GM12875 (cell line): Measurements from ENCODE around the gene TTLL10.

Experiments
- H3K4me3 ChIP-seq: one replicate; pipeline ENCODE4 v1.5.1; 2011; ENCODE audit warnings: low read depth, low read length, control low read depth
- TF ChIP-seq, protein P1 (sequence below): IDR thresholded peaks from 2 replicates; pipeline ENCODE4 v1.5.1; 2011; ENCODE audit warnings: low read depth, mild to moderate bottlenecking, control low read depth, inconsistent platforms, low read length, moderate library complexity, borderline replicate concordance; ENCODE audit not compliant: insufficient read depth

The TTLL10 gene

DNA sequence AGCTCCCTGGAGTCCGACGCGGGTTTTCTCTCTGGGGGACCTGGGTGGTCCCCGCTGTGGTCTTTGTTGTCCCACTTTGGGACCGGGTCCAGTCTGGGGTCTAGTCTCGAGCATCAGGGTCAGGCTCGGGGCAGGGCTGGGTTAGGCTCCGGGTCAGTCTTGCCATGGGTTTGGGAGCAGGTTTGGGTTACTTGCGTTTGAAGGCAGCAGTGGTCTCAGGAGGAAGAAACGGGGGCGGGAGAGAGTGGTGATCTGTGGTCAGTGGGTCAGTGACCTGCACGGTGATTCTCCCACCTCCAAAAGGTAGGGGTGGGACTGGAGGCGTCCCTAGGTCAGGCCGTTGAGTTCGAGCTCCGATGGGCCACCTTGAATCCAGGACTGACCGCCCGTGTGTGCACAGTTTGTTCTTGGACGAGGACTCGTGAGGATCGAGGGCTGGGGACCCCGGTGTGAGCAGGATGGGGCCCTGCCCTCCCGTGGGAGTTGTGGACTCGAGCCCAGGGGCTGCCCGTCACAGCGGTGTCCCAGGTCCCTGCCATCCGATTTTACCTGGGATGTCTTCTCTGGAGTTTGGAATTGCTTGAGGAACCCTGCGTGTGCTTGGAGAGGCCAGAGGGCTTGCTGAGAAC lies 60.6 kb downstream of the TTLL10 start:
- TF ChIP-seq, protein P1, sequence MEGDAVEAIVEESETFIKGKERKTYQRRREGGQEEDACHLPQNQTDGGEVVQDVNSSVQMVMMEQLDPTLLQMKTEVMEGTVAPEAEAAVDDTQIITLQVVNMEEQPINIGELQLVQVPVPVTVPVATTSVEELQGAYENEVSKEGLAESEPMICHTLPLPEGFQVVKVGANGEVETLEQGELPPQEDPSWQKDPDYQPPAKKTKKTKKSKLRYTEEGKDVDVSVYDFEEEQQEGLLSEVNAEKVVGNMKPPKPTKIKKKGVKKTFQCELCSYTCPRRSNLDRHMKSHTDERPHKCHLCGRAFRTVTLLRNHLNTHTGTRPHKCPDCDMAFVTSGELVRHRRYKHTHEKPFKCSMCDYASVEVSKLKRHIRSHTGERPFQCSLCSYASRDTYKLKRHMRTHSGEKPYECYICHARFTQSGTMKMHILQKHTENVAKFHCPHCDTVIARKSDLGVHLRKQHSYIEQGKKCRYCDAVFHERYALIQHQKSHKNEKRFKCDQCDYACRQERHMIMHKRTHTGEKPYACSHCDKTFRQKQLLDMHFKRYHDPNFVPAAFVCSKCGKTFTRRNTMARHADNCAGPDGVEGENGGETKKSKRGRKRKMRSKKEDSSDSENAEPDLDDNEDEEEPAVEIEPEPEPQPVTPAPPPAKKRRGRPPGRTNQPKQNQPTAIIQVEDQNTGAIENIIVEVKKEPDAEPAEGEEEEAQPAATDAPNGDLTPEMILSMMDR: no peak
- H3K4me3 ChIP-seq: no peak overlapping the region

- TF ChIP-seq, protein P1: no peak
These were observed 61.5 kb downstream of the TTLL10 start for GRCh38 chr1:1235016-1235744.

GRCh38 chr1:1236176-1236763 lies 62.6 kb downstream of the TTLL10 start:
- H3K4me3 ChIP-seq: no peak overlapping the region
- TF ChIP-seq, protein P1: no peak

More at GRCh38 chr1:1235016-1235744, 61.5 kb downstream of the TTLL10 start:
- no peak overlapping the region for H3K4me3 ChIP-seq

- TF ChIP-seq, protein P1: no peak
- no peak overlapping the region for H3K4me3 ChIP-seq
These were observed 63.5 kb downstream of the TTLL10 start for GRCh38 chr1:1236945-1237873.

GRCh38 chr1:1237874-1238701 lies 64.4 kb downstream of the TTLL10 start:
- TF ChIP-seq, protein P1: no peak
- no peak overlapping the region for H3K4me3 ChIP-seq

GRCh38 chr1:1238702-1239178 lies 65.1 kb downstream of the TTLL10 start:
- H3K4me3 ChIP-seq: no peak overlapping the region
- TF ChIP-seq, protein P1: no peak
